Stimulated activated naive CD8-positive, alpha-beta T cell treated with anti-CD3 and anti-CD28 coated beads, Interleukin-15, Interleukin-2, amounts not matched to agents 100 U/mL and 50 U/mL, for 24 hours (primary cell): ENCODE data around the gene RNF4.
"Not testable (repeated sequence)": the region's sequence is repeated elsewhere in the genome, so short reads cannot be mapped to it uniquely, and the experiment has no call there.

Source experiments
- ATAC-seq: fragments of 150-1000 bp; cut with Tn5 transposase; one replicate; pipeline ENCODE4 v1.10.0; 2021
- DNase-seq: peaks from one replicate; pipeline ENCODE4 v3.0.0; 2021

Gene RNF4

DNA sequence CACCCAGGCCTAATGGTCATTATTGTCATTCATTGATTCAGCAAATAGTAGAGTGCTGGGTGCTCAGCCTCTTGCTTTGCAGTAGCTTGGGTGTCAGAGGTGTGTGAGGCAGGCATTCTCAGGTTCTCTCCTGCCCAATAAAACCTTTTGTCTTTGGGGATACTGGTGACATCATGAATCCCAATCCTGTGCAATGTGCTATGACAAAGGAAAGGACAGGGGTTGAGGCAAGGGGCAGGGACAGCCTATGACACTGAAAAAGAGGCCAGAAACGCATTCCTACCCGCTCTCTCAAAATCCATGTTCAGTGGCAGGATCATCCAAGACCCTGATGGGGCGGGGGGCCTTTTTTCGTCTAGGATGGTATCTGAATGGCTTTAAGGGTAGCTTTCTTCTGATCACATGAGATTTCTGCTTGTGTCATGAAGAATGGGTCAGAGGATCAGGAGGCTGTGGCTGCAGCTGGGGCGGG, 66.0 kb downstream of the RNF4 start:
- no peak for DNase-seq
- ATAC-seq = no peak

DNA sequence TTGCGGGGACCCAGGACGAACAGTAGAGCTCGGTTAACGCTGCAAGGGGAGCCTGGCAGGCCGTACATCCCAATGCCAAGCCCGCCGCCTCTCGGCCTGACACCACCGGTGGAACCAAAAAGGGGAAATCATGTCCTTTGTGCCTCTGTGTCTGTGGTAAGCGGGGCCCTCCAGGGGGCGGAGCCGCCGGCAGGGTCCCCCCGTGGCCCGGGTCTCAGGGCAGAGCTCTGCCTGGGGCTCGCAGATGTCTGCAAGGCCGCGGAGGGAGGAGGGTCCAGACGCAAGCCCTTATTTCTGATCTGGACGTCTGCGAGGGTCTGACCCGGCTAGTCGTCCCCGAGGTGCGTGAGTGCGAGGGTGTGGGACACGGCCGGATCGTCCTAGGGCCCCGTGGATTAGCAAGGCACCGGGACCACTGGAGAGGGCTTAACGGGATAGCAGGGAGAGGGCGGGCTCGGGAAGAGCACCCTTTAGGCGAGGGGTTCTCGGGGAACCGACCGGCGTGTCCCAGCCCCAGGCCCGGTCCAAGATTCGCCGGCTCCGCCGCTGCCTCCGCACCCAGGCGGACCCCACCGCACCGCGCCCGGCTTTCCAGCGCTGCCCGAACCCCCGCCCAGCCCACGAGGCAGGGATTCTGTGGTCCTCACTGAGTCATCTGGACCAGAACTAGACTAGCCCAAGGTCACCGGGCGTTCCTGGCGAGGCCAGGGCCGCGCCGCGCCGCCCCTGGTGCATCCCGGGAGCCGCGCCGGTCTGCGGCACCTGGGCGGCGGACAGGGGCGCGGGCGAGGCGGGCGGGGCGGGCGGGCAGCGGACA, 66.7 kb downstream of the RNF4 start:
- DNase-seq = peak; percentile 69

DNA sequence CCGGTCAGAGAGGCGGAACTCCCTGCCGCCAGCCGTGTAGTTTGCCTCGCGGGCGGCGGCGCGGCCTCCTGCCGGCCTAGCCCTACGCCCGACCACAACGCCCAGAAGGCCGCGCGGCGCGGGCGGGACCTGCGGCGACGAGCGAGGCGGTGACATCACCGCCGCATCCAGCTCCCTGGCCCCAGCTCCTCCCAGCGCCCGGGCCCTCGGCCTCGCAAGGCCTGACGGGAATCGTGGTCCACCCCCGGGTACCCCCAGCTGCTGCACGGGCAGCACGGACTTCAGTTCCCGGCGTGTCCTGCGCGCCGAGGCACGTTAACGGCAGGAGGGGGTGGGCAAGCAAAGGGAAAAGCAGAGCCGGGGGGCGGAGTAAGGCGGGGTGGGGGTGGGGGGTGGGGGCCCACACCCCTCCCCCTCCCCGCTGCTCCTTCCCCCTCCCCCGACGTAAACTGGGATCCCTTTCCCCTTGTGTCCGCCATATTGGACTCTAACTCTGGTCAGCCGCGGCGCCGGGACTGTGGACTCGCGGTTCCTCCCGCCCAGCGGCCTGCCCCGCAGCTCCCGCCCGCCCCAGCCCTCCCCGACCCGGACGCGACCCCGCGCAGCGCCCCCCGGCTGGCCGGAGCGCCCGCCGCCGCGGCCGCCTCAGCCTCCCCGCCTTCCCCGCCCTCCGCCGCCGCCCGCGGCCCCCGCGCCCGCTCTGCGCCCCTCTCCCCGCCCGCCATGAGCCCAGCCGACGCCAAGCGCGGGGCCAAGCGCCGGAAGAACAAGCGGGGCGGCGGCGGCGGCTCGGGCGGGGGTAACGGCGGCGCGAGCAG, 67.5 kb downstream of the RNF4 start, which contains the start of gene FAM193A:
Gene FAM193A, plus strand, starts transcription at position 455 of the 818 bp plus-strand sequence. Its CDS starts 269 bp downstream, at position 724.
- peak; percentile 96 for ATAC-seq
- DNase-seq = peak; percentile 99

More for the DNA sequence above, 66.7 kb downstream of the RNF4 start:
- peak; percentile 33 for ATAC-seq

DNA sequence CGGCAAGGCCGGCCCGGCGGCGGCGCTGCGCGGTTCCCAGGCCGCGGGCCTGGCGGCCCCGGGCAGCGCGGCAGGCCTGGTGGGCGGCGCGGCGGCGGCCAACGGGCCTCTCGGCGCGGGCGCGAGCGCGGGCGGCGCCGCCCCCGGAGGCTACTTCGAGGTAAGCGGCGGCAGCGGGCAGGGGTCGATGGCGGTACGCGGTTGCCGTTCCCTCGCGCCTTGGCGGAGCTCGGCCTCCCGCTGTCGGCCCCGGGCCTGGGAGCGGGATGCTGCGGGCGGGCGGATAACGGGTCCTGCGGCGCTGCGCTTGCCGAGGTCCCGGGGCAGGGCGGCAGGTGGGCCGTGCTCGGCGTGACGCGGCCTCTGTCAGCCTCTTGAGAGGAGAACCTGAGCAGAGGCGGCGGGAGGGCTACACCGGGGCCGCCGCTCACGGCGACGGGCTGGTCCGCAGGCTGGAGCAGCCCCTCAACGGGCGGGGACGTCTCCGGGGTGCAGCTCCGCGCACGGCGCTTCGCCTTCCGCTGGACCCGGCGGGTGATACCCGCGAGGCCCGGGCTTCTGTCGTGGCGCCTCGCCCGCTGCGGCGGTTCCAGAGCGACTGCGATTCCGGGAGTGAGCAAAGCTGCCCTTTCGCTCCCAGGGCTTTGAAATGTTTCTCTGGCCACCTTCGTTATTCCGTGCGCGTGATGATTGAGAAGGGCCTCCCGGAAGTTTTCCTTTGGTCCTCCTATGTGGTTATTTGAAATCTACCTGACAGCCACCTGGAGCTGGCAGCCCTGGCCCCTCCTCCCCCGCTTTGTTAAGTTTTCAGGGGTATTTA, 68.3 kb downstream of the RNF4 start:
- DNase-seq (peak; percentile 64), ATAC-seq (peak; percentile 7)

DNA sequence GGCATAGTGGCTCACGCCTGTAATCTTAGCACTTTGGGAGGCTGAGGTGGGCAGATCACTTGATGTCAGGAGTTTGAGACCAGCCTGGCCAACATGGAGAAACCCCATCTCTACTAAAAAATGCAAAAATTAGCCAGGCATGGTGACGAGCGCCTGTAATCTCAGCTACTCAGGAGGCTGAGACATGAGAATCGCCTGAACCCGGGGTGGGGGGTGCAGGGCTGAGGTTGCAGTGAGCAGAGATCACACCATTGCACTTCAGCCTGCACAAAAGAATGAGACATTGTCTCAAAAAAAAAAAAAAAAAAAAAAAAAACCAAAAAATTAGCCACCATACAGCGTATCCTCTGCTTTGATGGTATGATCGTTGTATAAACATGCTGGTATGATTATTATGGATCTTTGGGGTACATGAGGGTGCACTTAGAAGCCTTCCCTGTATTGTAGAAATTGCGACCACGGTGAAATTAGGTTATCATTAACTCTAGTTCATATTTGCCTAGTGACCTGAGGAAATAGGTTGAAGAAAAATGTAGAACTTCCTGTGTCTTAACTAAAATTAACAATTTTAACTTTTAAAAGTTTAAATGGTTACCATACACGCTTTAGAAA, 74.8 kb downstream of the RNF4 start:
- ATAC-seq, DNase-seq: not testable (repeated sequence)

DNA sequence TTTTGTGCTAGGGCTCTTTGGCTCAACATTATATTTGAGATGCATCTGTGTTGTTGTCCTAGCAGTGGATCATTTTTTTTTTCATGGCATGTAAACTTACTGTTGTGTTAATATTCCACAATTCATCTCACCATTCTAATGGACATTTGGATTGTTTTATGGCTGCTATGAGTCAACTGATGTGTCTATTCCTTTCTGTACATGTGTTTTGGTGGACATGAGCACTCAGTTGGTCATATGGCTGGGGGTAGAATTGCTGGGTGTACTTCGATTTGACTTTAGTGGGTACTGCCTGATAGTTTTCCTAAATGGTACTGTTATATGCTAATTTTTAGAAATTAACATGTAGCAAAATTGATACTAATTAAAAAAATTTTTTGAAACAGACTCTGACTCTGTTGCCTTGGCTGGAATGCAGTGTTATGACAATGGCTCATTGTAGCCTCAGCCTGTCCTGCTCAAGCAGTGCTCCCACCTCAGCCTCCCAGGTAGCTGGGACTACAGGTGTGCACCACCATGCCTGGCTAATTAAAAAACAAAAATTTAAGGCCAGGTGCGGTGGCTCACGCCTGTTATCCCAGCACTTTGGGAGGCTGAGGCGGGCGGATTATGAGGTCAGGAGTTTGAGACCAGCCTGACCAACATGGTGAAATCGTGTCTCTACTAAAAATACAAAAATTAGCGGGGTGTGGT, 76.6 kb downstream of the RNF4 start:
- DNase-seq (no peak), ATAC-seq (no peak)

DNA sequence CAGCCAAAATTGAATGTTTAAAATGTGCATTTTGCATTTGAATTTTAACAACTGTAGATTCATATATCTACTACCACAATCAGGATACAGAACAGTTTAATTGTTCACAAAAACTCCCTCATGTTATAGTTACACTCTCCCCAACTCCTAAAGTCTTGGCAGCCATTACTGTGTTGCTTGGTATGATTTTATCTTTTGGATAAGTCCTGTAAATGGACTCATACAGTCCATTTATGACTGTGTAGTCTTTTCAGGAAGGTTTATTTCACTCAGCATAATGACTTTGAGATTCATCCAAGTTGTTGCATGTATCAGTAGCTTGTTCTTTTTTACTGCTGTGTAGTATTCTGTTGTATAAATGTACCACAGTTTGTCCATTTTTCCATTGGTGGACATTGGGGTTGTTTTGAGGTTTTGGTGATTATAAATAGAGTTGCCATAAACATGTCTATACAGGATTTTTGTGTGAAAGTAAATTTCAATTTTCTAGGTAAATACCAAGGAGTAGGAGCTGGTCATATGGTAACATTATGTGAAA, 77.4 kb downstream of the RNF4 start:
- ATAC-seq (no peak), DNase-seq (no peak)

DNA sequence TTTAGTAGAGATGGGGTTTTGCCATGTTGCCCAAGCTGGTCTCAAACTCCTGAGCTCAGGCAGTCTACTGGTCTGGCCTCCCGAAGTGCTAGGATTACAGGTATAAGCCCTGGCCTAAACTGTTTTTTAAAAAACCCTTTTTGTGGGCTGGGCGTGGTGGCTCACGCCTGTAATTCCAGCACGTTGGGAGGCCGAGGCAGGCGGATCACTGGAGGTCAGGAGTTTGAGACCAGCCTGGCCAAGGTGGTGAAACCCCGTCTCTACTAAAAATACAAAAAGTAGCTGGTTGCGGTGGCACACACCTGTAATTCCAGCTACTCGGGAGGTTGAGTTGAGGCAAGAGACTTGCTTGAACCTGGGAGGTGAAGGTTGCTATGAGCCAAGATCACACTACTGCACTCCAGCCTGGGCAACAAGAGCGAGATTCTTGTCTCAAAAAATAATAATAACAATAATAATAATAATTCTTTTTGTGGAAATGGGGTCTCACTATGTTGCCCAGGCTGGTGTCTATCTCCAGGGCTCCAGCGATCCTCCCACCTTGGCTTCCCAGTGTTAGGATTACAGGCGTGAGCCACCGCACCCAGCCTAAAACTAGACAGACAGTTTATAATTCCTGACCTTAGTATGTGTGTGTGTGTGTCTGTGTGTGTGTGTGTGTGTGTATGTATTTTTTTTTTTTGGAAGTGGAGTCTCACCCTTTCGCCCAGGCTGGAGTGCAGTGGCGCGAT, 78.2 kb downstream of the RNF4 start:
- not testable (repeated sequence) for ATAC-seq

DNA sequence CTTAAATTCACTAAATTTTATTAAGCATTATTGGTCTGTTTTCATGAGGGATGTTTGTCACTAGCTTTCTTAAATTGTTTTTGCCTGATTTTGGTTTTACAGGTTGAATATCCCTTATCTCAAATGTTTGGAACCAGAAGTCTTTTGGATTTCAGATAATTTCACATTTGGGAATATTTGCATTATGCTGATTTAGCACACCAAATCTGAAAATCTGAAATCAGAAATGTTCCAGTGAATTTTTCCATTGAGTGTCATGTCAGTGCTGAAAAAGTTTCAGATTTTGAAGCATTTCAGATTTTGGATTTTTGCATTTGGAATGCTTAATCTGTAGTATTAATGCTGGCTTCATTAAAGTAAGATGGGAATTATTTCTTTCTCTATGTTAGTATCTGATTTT, 82.2 kb downstream of the RNF4 start:
- no peak for ATAC-seq
- no peak for DNase-seq

More for the DNA sequence above, 78.2 kb downstream of the RNF4 start:
- DNase-seq = not testable (repeated sequence)

DNA sequence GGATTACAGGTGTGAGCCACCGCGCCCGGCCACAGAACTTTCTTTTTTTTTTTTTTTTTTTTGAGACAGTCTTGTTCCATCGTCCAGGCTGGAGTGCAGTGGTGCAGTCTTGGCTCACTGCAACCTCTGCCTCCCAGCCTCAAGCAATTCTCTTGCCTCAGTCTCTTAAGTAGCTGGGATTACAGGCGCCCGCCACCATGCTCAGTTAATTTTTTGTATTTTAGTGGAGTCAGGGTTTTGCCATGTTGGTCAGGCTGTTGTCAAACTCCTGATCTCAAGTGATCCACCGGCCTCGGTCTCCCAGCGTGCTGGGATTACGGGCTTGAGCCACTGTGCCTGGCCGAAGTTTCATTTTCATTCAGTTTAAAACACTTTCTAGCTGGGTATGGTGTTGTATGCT, 83.9 kb downstream of the RNF4 start:
- no peak for ATAC-seq
- DNase-seq = no peak

DNA sequence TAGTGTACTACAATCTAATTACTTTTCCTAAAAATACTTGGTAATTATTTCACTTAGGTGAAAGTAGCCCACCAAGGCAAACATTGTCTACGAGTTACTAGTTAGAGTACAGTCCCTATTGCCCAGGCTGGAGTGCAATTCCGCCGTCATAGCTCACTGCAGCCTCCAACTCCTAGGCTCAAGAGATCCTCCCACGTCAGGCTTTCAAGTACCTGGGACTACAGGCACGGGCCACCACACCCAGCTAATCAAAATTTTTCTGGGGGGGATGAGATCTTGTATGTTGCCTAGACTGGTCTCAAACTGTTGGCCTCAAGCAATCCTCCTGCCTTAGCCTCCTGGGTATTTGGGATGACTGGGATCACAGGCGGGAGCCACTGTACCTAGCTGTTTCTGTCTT, 89.4 kb downstream of the RNF4 start:
- DNase-seq (no peak), ATAC-seq (no peak)

DNA sequence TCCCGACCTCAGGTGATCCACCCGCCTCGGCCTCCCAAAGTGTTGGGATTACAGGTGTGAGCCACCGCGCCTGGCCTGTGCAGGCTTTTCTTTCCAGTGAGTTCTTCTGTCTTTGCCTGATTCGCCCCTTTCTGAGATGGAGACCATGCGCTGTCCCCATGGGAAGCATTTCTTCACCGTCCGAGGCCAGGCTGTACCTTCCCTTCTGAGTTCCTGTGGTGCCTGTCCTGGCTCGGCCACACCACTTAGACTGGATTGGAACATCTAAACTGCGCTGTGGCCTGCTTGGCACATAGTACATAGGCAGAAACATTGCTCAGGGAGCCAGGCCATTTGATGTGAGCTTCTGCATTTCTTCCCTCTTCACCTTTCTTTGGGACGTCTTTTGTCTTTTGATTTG, 91.3 kb downstream of the RNF4 start:
- DNase-seq = no peak
- ATAC-seq = no peak
